Ectodermal cell (in vitro differentiated cells): ENCODE results near the gene CDC14A.

Source experiments
- H3K27ac ChIP-seq: 2 replicates; pipeline ENCODE4 v1.7.0; 2013; ENCODE audit warnings: mild to moderate bottlenecking, low read depth, low read length; ENCODE audit not compliant: insufficient read depth, poor library complexity, severe bottlenecking
- H3K27me3 ChIP-seq: 2 replicates; pipeline ENCODE4 v1.7.0; 2013; ENCODE audit warnings: mild to moderate bottlenecking, low read length; ENCODE audit not compliant: insufficient read depth, control insufficient read depth, poor library complexity, severe bottlenecking
- H3K36me3 ChIP-seq: one replicate; pipeline ENCODE4 v1.7.0; 2013; ENCODE audit warnings: low read length; ENCODE audit not compliant: control insufficient read depth, insufficient read depth
- H3K4me1 ChIP-seq: one replicate; pipeline ENCODE4 v1.7.0; 2013; ENCODE audit warnings: low read length; ENCODE audit not compliant: control insufficient read depth, insufficient read depth
- H3K4me3 ChIP-seq: 2 replicates; pipeline ENCODE4 v1.7.0; 2013; ENCODE audit warnings: low read depth, low read length, control low read depth; ENCODE audit not compliant: insufficient read depth
- H3K9me3 ChIP-seq: 2 replicates; pipeline ENCODE4 v1.7.0; 2013; ENCODE audit warnings: mild to moderate bottlenecking, low read length, moderate library complexity; ENCODE audit not compliant: control insufficient read depth
- WGBS, 2 experiments: methylation state at CpG; one replicate each; pipeline ENCODE4 v1.1.7; 2013; ENCODE audit warnings: missing lambda C conversion rate in 2 of 2; 5-methylcytosine and 5-hydroxymethylcytosine counted together

Gene CDC14A

DNA sequence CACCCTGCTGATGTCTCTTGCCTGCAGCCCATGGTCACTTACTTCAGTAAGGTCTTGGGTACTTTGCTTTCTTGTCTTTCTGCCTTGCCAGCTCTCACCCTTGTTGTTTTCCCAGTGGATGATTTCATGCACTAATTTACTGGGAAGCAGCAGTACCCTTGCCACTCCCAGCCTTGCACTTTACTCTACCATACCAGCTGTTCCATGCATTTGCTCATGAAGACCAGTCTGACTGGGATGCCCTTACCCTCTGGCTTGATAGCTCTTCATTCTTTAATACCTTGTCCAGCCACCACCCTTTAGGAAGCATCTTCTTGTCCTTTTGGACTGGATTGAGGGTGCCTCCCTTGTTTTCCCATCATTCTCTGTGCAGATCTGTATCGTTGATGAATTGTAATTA lies 28.3 kb downstream of the CDC14A start:
- Histone ChIP-seq H3K36me3 (no peaks in the 10 kb centered on the region), H3K4me1 (no peaks in the 10 kb centered on the region), H3K9me3 (no peaks in the 10 kb centered on the region), H3K27ac (no peak overlapping the region), H3K27me3 (no peaks in the 10 kb centered on the region), H3K4me3 (no peak overlapping the region)
- WGBS, 2 experiments, result 88 to 90% methylated on average over 1 of the region's 1 CpG

DNA sequence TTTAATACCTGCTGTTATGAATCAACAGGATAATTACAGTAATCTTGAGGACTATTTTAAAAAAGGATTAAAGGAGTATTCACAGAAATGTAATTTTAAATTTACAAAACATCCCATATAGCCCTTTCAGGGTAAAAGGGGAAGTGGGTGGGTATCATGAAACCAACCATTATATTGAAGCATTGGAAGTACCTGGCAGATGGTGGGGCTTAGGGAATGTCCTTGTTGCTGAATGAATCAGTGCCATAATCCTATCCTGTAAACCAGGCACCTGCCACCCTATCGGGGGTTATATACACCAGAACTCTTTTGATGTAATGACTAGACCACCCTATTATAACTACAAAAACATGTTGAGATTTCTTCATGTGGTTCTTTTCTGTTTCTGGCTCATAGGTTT lies 30.4 kb downstream of the CDC14A start:
- WGBS, 2 experiments, result 80 to 91% methylated on average over 1 of the region's 1 CpG
- Histone ChIP-seq H3K4me3 (no peak overlapping the region), H3K4me1 (peaks cover 3% of the 10 kb centered on the region), H3K36me3 (no peaks in the 10 kb centered on the region), H3K27me3 (no peaks in the 10 kb centered on the region), H3K9me3 (no peaks in the 10 kb centered on the region), H3K27ac (no peak overlapping the region)

DNA sequence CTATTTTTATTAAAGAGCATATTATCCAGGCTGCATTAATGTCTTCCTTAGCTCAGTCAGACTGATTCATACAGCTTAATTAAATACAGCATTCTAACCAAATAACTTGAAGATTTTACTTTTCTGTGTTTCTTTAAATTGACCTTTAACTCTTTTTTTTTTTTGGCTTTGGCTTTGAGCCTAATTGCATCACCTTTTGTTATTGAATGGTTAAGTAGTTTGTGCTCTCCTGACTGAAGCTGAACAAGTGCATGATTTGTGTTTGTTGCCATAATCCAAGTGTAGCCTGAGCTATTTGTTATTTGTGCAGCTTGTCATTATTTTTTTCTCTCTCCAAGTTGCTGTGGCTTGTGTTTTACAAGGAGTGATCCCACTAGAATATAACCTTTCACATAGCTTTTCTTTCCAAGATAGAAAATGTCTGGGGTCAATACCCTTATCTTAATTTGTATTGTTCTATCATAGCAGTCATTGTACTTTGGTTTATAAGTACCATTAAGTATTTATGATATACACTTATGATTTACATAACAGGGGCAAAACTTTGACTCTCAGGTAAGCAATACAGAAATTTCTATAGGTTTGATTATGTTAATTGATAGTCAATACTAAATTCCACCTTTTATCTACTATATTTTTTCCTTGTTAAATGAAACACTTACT lies 31.6 kb downstream of the CDC14A start:
- Histone ChIP-seq H3K4me3 (no peak overlapping the region), H3K4me1 (peaks cover 3% of the 10 kb centered on the region), H3K36me3 (no peaks in the 10 kb centered on the region), H3K27ac (no peak overlapping the region), H3K27me3 (no peaks in the 10 kb centered on the region), H3K9me3 (no peaks in the 10 kb centered on the region)

DNA sequence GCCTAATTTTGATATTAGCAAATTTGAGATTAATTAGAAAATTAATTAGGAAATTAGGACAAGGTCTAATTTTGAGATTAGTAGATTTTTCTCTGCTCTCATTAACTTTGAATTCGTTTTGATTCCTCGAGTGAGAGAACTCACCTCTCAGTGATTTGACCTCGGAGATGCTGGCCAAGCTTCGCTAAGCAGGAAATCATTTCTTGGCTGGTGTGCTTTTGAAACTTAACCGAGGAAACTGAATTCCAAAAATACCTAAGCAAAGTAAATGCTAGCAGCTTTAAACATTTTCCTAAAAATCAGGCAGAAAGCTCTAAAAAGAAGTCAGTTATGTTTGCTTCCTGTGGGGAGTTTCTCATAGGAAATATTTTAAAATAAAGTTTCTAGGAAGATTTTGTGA lies 34.9 kb downstream of the CDC14A start:
- no peaks in the 10 kb centered on the region for H3K36me3 ChIP-seq
- no peak overlapping the region for H3K4me3 ChIP-seq
- H3K27me3 ChIP-seq, result no peaks in the 10 kb centered on the region
- H3K4me1 ChIP-seq, result peaks cover 3% of the 10 kb centered on the region
- H3K27ac ChIP-seq, result no peak overlapping the region
- 69 to 80% methylated on average over 5 of the region's 5 CpGs for WGBS, 2 experiments
- no peaks in the 10 kb centered on the region for H3K9me3 ChIP-seq

DNA sequence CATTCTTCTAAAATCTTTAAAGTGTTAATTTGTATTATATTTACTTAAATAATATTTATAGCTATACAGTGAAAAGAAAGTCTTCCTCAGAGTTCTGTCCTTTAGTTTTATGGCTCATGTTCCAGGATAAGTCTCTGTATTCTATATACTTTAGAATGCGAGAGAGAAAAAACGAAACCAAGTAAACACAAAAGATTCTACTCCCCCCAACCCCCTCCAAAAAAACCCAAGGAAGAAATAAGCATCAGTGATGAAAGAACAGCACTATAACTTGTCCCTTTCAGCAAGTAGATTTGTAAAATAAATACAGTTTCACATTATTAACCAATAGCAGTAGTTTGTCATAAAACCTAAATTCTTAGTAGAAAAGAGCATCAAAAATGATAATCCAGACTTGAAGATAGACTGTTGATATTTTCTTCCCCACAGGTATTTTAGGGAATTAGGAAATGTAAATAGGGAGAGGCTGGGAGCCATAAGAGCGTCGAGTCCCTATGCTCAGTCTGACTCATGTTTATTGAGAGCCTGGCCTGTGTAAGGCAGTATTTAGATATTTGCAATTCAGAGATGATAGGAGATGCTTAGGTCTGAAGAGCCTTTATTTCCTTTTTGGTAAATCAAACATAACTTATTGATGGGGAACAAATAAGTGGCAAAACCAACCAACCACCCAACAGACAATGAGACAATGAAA lies 35.5 kb downstream of the CDC14A start:
- WGBS, 2 experiments, result 83 to 86% methylated on average over 2 to 3 of the region's 4 CpGs
- Histone ChIP-seq H3K4me3 (no peak overlapping the region), H3K27ac (no peak overlapping the region)

DNA sequence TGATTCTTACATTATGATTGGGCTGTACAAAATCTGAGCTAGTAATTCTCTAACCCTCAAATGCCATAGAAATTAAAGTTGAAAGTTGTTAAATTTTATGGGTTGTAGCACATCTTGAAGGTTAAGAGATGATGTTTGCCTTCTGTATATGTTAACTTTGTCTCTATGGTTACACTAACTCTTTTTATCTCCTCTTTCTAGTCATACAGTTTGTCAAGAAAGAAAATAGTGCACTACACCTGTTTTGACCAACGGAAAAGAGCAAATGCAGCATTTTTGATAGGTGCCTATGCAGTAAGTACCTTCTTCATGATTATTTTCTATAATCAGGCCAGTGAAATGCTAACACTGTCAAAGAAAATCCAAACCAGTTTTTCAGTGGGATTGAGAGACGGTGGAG lies 38.2 kb downstream of the CDC14A start:
- WGBS, 2 experiments, result 93 to 100% methylated on average over 2 of the region's 2 CpGs
- Histone ChIP-seq H3K4me1 (peaks cover 3% of the 10 kb centered on the region), H3K27me3 (no peaks in the 10 kb centered on the region), H3K9me3 (no peaks in the 10 kb centered on the region), H3K27ac (no peak overlapping the region), H3K36me3 (no peaks in the 10 kb centered on the region), H3K4me3 (no peak overlapping the region)

More for the DNA sequence above, 35.5 kb downstream of the CDC14A start:
- Histone ChIP-seq H3K27me3 (no peaks in the 10 kb centered on the region), H3K4me1 (peaks cover 3% of the 10 kb centered on the region), H3K9me3 (no peaks in the 10 kb centered on the region), H3K36me3 (no peaks in the 10 kb centered on the region)

DNA sequence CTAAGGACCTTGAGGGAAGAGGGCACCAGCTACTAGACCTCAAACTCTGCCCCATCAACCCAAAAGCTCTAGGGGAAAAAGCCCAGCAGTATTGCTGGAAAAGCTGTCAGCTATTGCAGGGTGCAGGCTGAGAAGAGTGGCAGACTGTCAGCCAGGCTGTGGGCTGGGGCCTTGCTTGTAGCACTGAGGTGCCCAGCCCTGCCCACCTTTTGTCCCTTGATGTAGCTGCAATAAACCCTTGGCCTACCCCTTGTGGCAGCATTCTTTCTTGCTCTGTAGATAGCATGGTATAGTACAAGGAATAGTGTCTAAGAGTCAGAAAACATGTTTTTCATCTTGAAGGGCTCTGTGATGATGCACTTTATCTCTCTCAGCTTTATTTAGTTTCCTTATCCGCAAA lies 39.4 kb downstream of the CDC14A start:
- H3K4me3 ChIP-seq, result no peak overlapping the region
- peaks cover 3% of the 10 kb centered on the region for H3K4me1 ChIP-seq
- H3K36me3 ChIP-seq, result no peaks in the 10 kb centered on the region
- no peak overlapping the region for H3K27ac ChIP-seq
- 90 to 95% methylated on average over 1 of the region's 1 CpG for WGBS, 2 experiments
- no peaks in the 10 kb centered on the region for H3K27me3 ChIP-seq
- no peaks in the 10 kb centered on the region for H3K9me3 ChIP-seq

DNA sequence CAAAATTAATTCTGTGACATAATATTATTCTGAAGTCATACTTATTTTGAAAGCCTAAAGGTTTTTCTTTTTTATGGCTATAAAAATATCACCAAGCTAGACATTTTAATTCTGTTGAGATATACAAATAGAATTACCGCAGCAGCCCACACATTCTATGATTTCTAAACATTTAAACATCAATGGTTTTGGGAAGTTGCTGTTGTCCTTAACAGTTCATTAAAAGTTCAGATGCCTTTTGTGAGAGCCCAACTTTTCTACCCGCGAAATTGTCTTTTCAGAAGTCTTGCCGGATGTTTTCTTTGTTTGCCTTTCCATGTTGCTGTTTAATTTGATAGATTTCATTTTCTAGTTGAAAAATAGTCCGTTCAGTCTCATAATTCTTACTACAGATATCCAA lies 40.5 kb downstream of the CDC14A start:
- Histone ChIP-seq H3K27me3 (no peaks in the 10 kb centered on the region), H3K9me3 (no peaks in the 10 kb centered on the region), H3K4me1 (no peaks in the 10 kb centered on the region), H3K27ac (no peak overlapping the region), H3K36me3 (no peaks in the 10 kb centered on the region), H3K4me3 (no peak overlapping the region)
- 89 to 95% methylated on average over 5 of the region's 5 CpGs for WGBS, 2 experiments

DNA sequence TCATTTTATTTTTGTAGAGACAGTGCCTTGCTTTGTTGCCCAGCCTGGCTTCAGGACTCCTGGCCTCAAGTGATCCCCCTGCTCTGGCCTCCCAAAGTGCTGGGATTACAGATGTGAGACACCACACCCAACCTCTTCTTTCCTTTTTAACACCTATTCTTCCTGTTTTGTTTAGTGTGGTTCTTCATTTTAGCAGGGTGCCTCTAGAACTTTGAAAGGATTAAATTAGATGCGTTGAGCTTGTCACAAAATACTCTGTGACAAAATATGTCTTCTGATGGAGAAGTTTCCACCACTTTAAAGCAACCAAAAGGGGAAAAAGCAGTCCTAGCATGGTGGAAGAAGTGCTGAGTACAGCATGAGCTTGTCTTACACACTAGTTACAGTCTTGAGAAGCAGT lies 42.0 kb downstream of the CDC14A start:
- Histone ChIP-seq H3K9me3 (no peaks in the 10 kb centered on the region), H3K4me1 (no peaks in the 10 kb centered on the region), H3K27ac (no peak overlapping the region), H3K27me3 (no peaks in the 10 kb centered on the region), H3K36me3 (no peaks in the 10 kb centered on the region), H3K4me3 (no peak overlapping the region)
- 92 to 96% methylated on average over 1 of the region's 1 CpG for WGBS, 2 experiments

DNA sequence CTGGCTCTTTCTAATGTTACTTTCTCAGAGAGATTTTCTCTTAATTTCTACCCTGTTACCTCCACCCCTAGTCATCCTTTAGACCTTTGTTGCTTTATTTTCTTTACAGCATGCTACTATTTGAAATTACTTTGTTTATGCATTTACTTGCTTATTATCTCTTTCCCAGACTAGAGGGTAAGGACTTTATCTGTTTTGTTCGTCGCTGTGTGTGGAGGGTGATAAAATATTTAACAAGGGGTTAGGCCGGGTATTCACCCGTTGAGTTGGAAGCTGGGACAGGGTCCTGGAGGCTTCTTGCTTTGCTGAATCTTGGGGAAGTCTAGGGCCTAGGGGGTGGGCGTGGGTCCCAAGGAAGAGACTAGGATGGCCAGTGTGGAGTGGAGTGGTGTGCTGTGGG lies 43.6 kb downstream of the CDC14A start:
- Histone ChIP-seq H3K27ac (no peak overlapping the region), H3K4me3 (no peak overlapping the region), H3K27me3 (no peaks in the 10 kb centered on the region), H3K36me3 (no peaks in the 10 kb centered on the region), H3K4me1 (no peaks in the 10 kb centered on the region), H3K9me3 (no peaks in the 10 kb centered on the region)
- WGBS, 2 experiments, result 94 to 97% methylated on average over 5 of the region's 5 CpGs
